WERI-Rb-1 (cell line): ENCODE results near the gene MCM3AP.
"Not testable (repeated sequence)": the region's sequence is repeated elsewhere in the genome, so short reads cannot be mapped to it uniquely, and the experiment has no call there.

ENCODE experiments used
- DNase-seq: peaks from one replicate; pipeline ENCODE4 v3.0.0-alpha.2; 2020
- H3K27ac ChIP-seq: fragments of 250-450 bp; sonication (Bioruptor Pico); 2 replicates; pipeline ENCODE4 v1.5.1; 2020; ENCODE audit warnings: mild to moderate bottlenecking, moderate library complexity
- H3K27me3 ChIP-seq: fragments of 250-450 bp; sonication (Bioruptor Pico); 2 replicates; pipeline ENCODE4 v1.5.1; 2021; ENCODE audit warnings: mild to moderate bottlenecking, low read depth, moderate library complexity; ENCODE audit not compliant: insufficient read depth, severe bottlenecking
- H3K36me3 ChIP-seq: fragments of 250-450 bp; sonication (Bioruptor Pico); 2 replicates; pipeline ENCODE4 v1.5.1; 2020; ENCODE audit warnings: mild to moderate bottlenecking, moderate library complexity
- H3K4me3 ChIP-seq: 2 replicates; pipeline ENCODE4 v1.5.1; 2011; ENCODE audit warnings: low read depth, mild to moderate bottlenecking, control low read depth, low read length
- H3K9me3 ChIP-seq: fragments of 250-450 bp; sonication (Bioruptor Pico); 2 replicates; pipeline ENCODE4 v1.5.1; 2021; ENCODE audit warnings: mild to moderate bottlenecking, moderate library complexity; ENCODE audit not compliant: severe bottlenecking
- TF ChIP-seq, protein P1 (sequence below): IDR thresholded peaks from 2 replicates; pipeline ENCODE4 v1.5.1; 2011; ENCODE audit warnings: low read depth, mild to moderate bottlenecking, control low read depth, inconsistent platforms, low read length

MCM3AP gene

GRCh38 chr21:46316708-46317324, 31.4 kb upstream of the MCM3AP start:
- no peak overlapping the region for H3K27ac ChIP-seq
- H3K36me3 ChIP-seq: peaks cover 40% of the 10 kb centered on the region
- TF ChIP-seq, protein P1, sequence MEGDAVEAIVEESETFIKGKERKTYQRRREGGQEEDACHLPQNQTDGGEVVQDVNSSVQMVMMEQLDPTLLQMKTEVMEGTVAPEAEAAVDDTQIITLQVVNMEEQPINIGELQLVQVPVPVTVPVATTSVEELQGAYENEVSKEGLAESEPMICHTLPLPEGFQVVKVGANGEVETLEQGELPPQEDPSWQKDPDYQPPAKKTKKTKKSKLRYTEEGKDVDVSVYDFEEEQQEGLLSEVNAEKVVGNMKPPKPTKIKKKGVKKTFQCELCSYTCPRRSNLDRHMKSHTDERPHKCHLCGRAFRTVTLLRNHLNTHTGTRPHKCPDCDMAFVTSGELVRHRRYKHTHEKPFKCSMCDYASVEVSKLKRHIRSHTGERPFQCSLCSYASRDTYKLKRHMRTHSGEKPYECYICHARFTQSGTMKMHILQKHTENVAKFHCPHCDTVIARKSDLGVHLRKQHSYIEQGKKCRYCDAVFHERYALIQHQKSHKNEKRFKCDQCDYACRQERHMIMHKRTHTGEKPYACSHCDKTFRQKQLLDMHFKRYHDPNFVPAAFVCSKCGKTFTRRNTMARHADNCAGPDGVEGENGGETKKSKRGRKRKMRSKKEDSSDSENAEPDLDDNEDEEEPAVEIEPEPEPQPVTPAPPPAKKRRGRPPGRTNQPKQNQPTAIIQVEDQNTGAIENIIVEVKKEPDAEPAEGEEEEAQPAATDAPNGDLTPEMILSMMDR: no peak
- no peak overlapping the region for H3K4me3 ChIP-seq
- no peak for DNase-seq
- no peaks in the 10 kb centered on the region for H3K9me3 ChIP-seq
- no peaks in the 10 kb centered on the region for H3K27me3 ChIP-seq

DNA sequence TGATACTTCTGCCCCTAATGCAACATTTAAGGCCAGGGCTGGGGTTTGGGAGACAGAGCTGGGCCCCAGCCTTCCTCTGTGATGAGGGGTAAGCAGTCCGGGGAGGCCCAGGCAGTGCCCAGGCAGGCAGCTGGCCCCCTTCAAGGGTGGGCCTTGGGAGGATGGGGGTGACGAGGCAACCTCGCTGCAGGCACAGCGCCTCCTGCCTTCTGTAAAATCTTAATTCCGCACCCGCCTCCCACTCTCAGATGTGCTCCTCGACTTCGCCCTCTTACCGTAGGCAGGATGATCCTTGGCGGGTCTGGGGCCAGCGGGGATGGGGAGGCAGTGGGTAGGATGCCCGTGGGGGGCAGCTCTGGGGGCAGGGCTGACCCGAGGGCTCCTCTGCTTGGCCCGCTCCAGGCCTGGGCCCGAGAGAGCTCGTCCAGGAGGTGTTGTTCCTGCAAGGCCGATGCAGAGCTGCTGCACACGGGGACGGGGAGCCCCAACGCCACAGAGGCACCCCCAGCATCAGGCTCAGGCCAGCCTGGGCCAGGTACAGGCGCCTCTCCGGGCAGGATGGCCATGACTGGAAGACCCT, 29.1 kb upstream of the MCM3AP start:
- Histone ChIP-seq H3K36me3 (peaks cover 44% of the 10 kb centered on the region), H3K27me3 (no peaks in the 10 kb centered on the region), H3K9me3 (no peaks in the 10 kb centered on the region), H3K4me3 (no peak overlapping the region), H3K27ac (no peak overlapping the region)
- TF ChIP-seq, protein P1: 0 out of 2 replicates have a peak, but pooled peaks have one; percentile 17
- DNase-seq: no peak

- Histone ChIP-seq H3K27ac (no peak overlapping the region), H3K36me3 (peaks cover 58% of the 10 kb centered on the region), H3K4me3 (no peak overlapping the region), H3K27me3 (no peaks in the 10 kb centered on the region), H3K9me3 (no peaks in the 10 kb centered on the region)
- TF ChIP-seq, protein P1: no peak
- DNase-seq: no peak
Observed at GRCh38 chr21:46312949-46313348, 27.5 kb upstream of the MCM3AP start.

- H3K27me3 ChIP-seq: no peaks in the 10 kb centered on the region
- TF ChIP-seq, protein P1: no peak
- no peaks in the 10 kb centered on the region for H3K9me3 ChIP-seq
- no peak overlapping the region for H3K4me3 ChIP-seq
- DNase-seq: no peak
- H3K36me3 ChIP-seq: peaks cover 69% of the 10 kb centered on the region
- H3K27ac ChIP-seq: no peak overlapping the region
Observed at GRCh38 chr21:46311568-46311967, 26.2 kb upstream of the MCM3AP start.

- not testable (repeated sequence) for DNase-seq, H3K27me3 ChIP-seq, H3K27ac ChIP-seq, H3K9me3 ChIP-seq, H3K4me3 ChIP-seq
- peaks cover 76% of the 10 kb centered on the region for H3K36me3 ChIP-seq
Observed at GRCh38 chr21:46310260-46310659, 24.8 kb upstream of the MCM3AP start.

- H3K4me3 ChIP-seq: no peak overlapping the region
- TF ChIP-seq, protein P1: no peak
- H3K27me3 ChIP-seq: no peaks in the 10 kb centered on the region
- DNase-seq: no peak
- H3K36me3 ChIP-seq: peaks cover 71% of the 10 kb centered on the region
- no peaks in the 10 kb centered on the region for H3K9me3 ChIP-seq
- H3K27ac ChIP-seq: no peak overlapping the region
Observed at GRCh38 chr21:46308431-46308830, 23.0 kb upstream of the MCM3AP start.
